SJSA1 (cell line): ENCODE results near the gene GRB7. TPM values are rescaled to one million over a fixed set of nuclear protein-coding genes. Genes with fewer than 3 reads are reported as not detected.
"Not testable (repeated sequence)": the region's sequence is repeated elsewhere in the genome, so short reads cannot be mapped to it uniquely, and the experiment has no call there.

Source experiments
- DNase-seq, 2 experiments: peaks; one replicate each; pipeline ENCODE4 v3.0.0-alpha.2; 2015 to 2020; ENCODE audit warnings: low spot score in 2 of 2, low read depth in 1 of 2
- H3K27ac ChIP-seq: fragments of 250-450 bp; sonication (Bioruptor Pico); 2 replicates; pipeline ENCODE4 v1.5.1; 2020; ENCODE audit warnings: mild to moderate bottlenecking, moderate library complexity
- H3K27me3 ChIP-seq: fragments of 250-450 bp; sonication (Bioruptor Pico); replicated peaks from 2 replicates; pipeline ENCODE4 v1.5.1; 2020; ENCODE audit warnings: mild to moderate bottlenecking, moderate library complexity
- H3K36me3 ChIP-seq: fragments of 250-450 bp; sonication (Bioruptor Pico); 2 replicates; pipeline ENCODE4 v1.5.1; 2020; ENCODE audit warnings: mild to moderate bottlenecking
- H3K4me1 ChIP-seq: fragments of 250-450 bp; sonication (Bioruptor Pico); replicated peaks from 2 replicates; pipeline ENCODE4 v1.6.1; 2021; ENCODE audit warnings: mild to moderate bottlenecking
- H3K4me3 ChIP-seq: fragments of 250-450 bp; sonication (Bioruptor Pico); 2 replicates; pipeline ENCODE4 v1.5.1; 2020; ENCODE audit warnings: mild to moderate bottlenecking
- H3K9me3 ChIP-seq: fragments of 250-450 bp; sonication (Bioruptor Pico); replicated peaks from 2 replicates; pipeline ENCODE4 v1.5.1; 2020; ENCODE audit warnings: mild to moderate bottlenecking
- total RNA-seq: library from RNA; depleted of rRNA; stranded (reverse); fragments of >200 nt; shearing (Covaris generic); gene quantifications from 2 replicates; pipeline ENCODE4 v1.2.3, GENCODE V29; 2014

The GRB7 gene
- total RNA-seq, 1 experiment from 2014 or later = not detected

- DNase-seq = no peak
Measured at GRCh38 chr17:39755554-39756379, 18.0 kb downstream of the GRB7 start.

DNA sequence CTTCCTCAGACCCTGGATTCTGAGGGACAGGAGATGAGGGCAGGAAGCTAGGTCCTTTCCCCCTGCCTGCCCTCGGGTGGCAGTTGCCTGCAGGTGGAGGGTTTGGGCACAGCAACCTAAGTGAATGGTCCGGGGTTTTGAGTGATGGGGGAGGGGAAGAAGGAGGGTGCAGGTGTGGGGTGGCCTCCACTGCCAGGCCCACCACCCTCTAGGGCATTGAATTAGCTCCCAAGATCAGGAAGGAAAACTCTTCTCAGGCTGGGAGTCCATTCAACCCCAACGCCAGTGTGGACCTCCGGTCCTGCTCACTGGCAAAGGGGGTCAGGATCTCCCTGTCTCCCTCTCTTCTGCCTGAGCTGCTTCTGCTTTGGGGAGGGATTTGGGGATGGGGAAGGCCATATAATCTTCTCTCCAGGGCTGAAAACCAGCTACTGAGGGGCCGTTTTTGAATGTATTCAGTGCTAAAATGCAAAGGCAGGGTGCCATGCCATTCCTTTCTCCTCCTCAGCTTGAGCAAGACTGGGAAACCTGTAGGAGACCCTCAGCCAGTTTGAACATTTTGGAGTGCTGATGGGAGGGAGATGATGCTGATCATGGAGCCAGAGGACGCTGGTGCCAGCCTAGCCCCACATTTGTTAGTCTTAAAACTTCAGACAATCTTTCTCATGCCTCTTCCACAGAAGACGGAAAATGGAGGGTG, 18.8 kb downstream of the GRB7 start:
- Histone ChIP-seq H3K27me3 (no peaks in the 10 kb centered on the region), H3K9me3 (0 out of 2 replicates have a peak, but pooled peaks cover 4% of the 10 kb centered on the region), H3K4me3 (no peak overlapping the region), H3K4me1 (peaks cover 60% of the 10 kb centered on the region), H3K36me3 (no peaks in the 10 kb centered on the region), H3K27ac (no peak overlapping the region; the same call in 1 of the 2 replicates)
- no peak for DNase-seq

More at GRCh38 chr17:39755554-39756379, 18.0 kb downstream of the GRB7 start:
- no peaks in the 10 kb centered on the region for H3K27me3 ChIP-seq
- H3K4me1 ChIP-seq = peaks cover 60% of the 10 kb centered on the region
- H3K4me3 ChIP-seq = no peak overlapping the region
- H3K9me3 ChIP-seq = 0 out of 2 replicates have a peak, but pooled peaks cover 4% of the 10 kb centered on the region
- no peaks in the 10 kb centered on the region for H3K36me3 ChIP-seq
- peak overlapping the region; percentile 96 for H3K27ac ChIP-seq

DNA sequence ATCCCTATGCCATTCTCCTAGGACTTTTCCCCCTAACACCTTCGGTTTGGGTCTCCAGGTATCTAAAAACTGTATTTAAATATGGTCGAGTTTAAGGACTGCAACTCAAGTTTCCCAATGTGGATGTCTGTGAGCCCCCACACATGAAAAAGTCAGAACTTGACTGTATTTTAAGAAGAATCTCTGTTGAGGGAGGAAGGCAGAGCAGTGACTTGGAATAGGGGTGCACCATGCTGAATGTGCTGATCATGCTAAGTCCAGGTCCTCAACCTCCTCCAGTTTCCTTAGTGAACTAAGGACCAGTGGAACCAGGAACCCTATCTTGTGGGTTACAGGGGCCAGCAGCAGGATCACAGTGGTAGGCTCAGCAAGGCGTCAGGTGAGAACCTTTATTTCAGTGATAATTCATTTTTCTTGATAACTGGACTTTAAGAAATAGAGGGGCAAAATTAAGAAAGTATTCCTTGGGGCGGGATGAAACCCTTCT, 19.5 kb downstream of the GRB7 start:
- peaks cover 66% of the 10 kb centered on the region for H3K4me1 ChIP-seq
- H3K27me3 ChIP-seq = no peaks in the 10 kb centered on the region
- H3K36me3 ChIP-seq = no peaks in the 10 kb centered on the region
- H3K27ac ChIP-seq = peak overlapping the region; percentile 59
- H3K9me3 ChIP-seq = 0 out of 2 replicates have a peak, but pooled peaks cover 4% of the 10 kb centered on the region
- no peak for DNase-seq
- H3K4me3 ChIP-seq = no peak overlapping the region

- DNase-seq = peak; percentile 94 to 97
- H3K4me1 ChIP-seq = peaks cover 76% of the 10 kb centered on the region
- no peak overlapping the region for H3K4me3 ChIP-seq
- 0 out of 2 replicates have a peak, but pooled peaks cover 4% of the 10 kb centered on the region for H3K9me3 ChIP-seq
- H3K27me3 ChIP-seq = no peaks in the 10 kb centered on the region
- H3K27ac ChIP-seq = peak overlapping the region; percentile 66
- H3K36me3 ChIP-seq = no peaks in the 10 kb centered on the region
Measured at GRCh38 chr17:39757931-39758873, 20.5 kb downstream of the GRB7 start.

GRCh38 chr17:39759204-39759603, 21.5 kb downstream of the GRB7 start:
- Histone ChIP-seq H3K4me1 (peaks cover 75% of the 10 kb centered on the region), H3K9me3 (no peaks in the 10 kb centered on the region), H3K36me3 (no peaks in the 10 kb centered on the region), H3K4me3 (no peak overlapping the region), H3K27ac (peak overlapping the region; percentile 66), H3K27me3 (no peaks in the 10 kb centered on the region)
- DNase-seq = no peak

DNA sequence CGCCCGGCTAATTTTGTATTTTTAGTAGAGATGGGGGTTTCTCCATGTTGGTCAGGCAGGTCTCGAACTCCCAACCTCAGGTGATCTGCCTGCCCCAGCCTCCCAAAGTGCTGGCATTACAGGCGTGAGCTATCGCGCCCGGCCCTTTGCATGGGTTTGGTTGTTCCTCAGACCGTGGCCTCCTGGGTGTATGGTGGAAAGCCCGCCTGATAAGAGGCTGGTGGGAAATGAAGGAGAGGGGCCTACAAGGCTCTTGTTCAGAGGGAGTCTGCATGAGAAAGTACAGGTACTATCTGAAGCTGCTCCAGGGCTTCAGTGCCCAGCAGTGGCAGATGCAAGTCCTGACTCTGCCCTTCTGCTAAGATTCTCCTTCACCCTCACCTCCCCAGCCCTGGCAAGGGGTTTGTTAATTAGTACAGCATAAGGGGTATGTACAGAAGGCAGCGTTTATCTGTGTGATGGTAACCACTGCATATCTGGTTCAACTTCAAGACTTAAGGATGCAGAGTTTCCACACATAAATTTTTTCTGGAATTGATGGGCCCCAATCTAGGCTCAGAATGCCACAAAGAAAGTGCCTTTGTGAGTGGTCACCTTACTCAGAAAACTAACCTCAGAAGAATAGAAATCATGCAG, 24.2 kb downstream of the GRB7 start:
- no peak overlapping the region for H3K27ac ChIP-seq
- peaks cover 49% of the 10 kb centered on the region for H3K4me1 ChIP-seq
- H3K4me3 ChIP-seq = no peak overlapping the region
- no peaks in the 10 kb centered on the region for H3K36me3 ChIP-seq
- H3K9me3 ChIP-seq = no peaks in the 10 kb centered on the region
- H3K27me3 ChIP-seq = no peaks in the 10 kb centered on the region
- DNase-seq = no peak

DNA sequence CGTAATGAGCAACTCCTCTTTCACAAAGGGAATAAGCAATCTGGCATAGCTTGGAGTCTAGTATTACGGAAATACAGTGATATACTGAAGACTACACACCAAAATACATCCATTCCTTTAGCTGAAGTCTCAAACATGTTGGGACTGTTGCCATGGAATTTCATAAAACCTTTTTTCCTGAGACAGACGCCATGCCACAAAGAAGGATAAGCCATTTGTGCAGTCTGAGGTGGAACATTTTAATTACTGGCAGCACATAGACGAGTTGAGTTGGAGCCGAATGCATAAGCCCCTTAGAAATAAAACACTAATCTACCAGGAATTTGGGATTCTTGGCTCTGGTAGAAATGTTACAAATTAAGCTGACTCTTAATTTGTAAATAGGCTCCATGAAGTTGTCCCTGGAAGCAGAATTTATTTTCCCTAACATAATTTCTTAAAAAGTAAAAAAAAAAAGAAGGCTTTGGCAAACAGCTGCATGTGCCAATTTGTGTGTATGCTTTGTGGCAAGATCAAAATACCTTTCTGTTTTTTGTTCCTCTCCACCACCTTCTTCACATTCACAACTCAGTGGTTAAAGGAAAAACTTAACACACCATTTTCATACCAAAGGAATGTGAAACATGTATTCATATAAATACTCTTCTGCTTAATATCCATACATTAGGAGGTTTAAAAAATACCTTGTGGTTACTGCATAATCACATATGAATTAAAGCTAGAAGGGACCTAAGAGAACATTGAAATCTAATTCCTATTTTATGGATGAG, 25.5 kb downstream of the GRB7 start:
- H3K9me3 ChIP-seq = no peaks in the 10 kb centered on the region
- no peak overlapping the region for H3K4me3 ChIP-seq
- H3K27me3 ChIP-seq = no peaks in the 10 kb centered on the region
- peak in 1 of 2 experiments; percentile 30 for DNase-seq
- H3K27ac ChIP-seq = 0 out of 2 replicates have a peak overlapping the region, but pooled peaks have one; percentile 1
- peaks cover 39% of the 10 kb centered on the region for H3K4me1 ChIP-seq
- H3K36me3 ChIP-seq = no peaks in the 10 kb centered on the region

DNA sequence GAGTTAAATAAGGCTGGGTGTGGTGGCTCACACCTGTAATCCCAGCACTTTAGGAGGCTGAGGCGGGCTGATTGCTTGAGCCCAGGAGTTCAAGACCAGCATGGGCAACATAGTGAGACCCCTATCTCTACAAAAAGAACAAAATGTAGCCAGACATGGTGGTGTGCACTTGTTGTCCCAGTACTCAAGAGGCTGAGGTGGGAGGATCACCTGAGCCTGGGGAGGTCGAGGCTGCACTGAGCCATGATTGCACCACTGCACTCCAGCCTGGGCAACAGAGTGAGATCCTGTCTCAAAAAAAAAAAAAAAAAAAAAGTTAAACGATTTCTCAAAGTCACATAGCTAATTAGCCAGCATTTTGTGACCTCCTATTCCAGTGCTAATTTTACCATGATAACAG, 26.4 kb downstream of the GRB7 start:
- DNase-seq, H3K27me3 ChIP-seq, H3K27ac ChIP-seq, H3K36me3 ChIP-seq, H3K4me3 ChIP-seq, H3K9me3 ChIP-seq: not testable (repeated sequence)
- peaks cover 30% of the 10 kb centered on the region for H3K4me1 ChIP-seq

GRCh38 chr17:39765175-39765574, 27.4 kb downstream of the GRB7 start:
- no peak for DNase-seq
- Histone ChIP-seq H3K4me3 (no peak overlapping the region), H3K36me3 (no peaks in the 10 kb centered on the region), H3K9me3 (no peaks in the 10 kb centered on the region), H3K27me3 (no peaks in the 10 kb centered on the region), H3K4me1 (peaks cover 28% of the 10 kb centered on the region), H3K27ac (no peak overlapping the region)

DNA sequence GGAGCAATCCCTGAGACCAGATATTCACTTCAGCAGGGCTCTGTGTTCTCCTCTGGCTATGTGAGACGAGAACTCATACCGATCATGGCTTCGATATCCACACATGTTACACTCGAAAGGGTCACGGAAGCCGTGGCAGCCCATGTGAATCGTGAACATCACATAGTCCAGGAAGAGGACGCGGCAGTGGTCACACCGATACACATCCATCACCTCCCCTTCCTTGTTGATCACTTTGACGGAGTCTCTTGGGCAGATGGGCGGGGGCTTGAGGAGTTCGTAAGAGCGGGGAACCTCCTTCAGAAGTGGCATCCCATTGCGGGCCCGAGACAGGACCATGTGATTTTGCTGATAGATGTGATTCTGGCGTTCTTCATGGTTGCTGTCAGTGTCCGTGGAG, 28.0 kb downstream of the GRB7 start:
- H3K27me3 ChIP-seq = no peaks in the 10 kb centered on the region
- H3K27ac ChIP-seq = no peak overlapping the region
- H3K4me3 ChIP-seq = no peak overlapping the region
- DNase-seq = no peak
- no peaks in the 10 kb centered on the region for H3K9me3 ChIP-seq
- H3K4me1 ChIP-seq = peaks cover 29% of the 10 kb centered on the region
- no peaks in the 10 kb centered on the region for H3K36me3 ChIP-seq

DNA sequence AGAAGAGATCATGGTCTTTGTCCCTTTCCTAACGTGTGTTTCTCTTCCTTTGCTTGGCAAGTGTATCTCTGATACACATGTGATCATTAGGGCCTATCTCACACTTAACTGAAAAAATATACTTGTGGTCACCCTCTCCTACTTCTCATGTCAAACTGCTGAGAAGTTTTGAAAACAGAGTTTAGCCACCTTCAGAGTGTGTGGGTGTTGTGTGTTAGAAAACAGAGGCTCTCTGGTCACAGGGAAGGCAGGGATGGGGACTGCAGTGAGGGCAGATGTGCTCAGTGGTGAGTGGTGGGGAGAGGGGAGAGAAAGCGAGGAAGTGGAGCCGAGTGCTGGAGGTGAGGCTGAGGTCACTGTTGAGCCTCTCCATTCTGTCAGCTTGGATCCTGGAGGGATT, 29.4 kb downstream of the GRB7 start:
- Histone ChIP-seq H3K4me3 (no peak overlapping the region), H3K27ac (no peak overlapping the region), H3K9me3 (no peaks in the 10 kb centered on the region), H3K4me1 (peaks cover 25% of the 10 kb centered on the region), H3K36me3 (no peaks in the 10 kb centered on the region), H3K27me3 (no peaks in the 10 kb centered on the region)
- DNase-seq = no peak

- Histone ChIP-seq H3K9me3 (no peaks in the 10 kb centered on the region), H3K27me3 (peaks cover 4% of the 10 kb centered on the region; the same call in 1 of the 2 replicates)
- DNase-seq = no peak
Measured at GRCh38 chr17:39769974-39770587, 32.3 kb downstream of the GRB7 start.

More at GRCh38 chr17:39769974-39770587, 32.3 kb downstream of the GRB7 start:
- Histone ChIP-seq H3K27ac (no peak overlapping the region), H3K36me3 (no peaks in the 10 kb centered on the region), H3K4me1 (peaks cover 7% of the 10 kb centered on the region), H3K4me3 (no peak overlapping the region)
